ENCODE measurements around the gene U2SURP. TPM values are rescaled to one million over a fixed set of nuclear protein-coding genes. Genes with fewer than 3 reads are reported as not detected.

The U2SURP gene
- total RNA-seq, 2 donors from 2014 or later: 59.4 to 70.2 TPM

DNA sequence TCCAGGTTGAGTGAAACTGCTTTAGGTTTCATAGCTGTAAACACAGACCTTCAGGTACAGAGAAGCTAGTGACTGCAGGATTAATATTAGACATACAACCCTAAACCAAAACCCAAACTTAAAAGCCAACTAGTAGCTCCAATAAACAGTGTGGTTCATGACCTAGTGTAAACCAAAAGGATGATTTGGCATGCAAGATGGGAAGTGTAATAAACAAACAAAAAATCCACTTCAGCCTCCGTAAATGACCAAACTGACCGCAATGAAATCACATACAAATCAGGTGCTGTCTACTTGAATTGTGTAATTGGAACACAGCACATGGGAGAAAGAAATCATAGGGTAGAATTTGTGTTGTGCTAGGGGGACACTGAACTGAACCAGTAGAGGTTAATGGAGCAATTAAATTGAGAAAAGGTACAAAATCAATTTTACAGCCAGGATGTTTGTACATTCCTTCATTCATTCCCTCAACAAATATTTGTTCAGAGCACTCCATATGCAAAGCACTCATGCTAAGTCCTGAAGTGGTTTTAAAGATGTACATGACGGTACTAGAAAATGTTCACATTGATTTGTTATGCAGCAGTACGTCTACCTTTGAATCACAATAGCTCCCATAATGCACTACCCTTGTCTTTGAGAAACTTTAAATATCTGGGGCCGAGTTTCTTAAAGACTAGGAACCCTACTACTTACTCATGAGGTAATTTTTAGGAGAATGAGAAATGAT, 96.8 kb downstream of the U2SURP start:
- no peak overlapping the region for H3K9ac ChIP-seq (ENCODE audit: low read depth in 2 of 2, low read length in 2 of 2)
- no peaks in the 10 kb centered on the region for H3K36me3 ChIP-seq
- TF ChIP-seq, protein P1, sequence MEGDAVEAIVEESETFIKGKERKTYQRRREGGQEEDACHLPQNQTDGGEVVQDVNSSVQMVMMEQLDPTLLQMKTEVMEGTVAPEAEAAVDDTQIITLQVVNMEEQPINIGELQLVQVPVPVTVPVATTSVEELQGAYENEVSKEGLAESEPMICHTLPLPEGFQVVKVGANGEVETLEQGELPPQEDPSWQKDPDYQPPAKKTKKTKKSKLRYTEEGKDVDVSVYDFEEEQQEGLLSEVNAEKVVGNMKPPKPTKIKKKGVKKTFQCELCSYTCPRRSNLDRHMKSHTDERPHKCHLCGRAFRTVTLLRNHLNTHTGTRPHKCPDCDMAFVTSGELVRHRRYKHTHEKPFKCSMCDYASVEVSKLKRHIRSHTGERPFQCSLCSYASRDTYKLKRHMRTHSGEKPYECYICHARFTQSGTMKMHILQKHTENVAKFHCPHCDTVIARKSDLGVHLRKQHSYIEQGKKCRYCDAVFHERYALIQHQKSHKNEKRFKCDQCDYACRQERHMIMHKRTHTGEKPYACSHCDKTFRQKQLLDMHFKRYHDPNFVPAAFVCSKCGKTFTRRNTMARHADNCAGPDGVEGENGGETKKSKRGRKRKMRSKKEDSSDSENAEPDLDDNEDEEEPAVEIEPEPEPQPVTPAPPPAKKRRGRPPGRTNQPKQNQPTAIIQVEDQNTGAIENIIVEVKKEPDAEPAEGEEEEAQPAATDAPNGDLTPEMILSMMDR (IDR thresholded peaks at IDR 0.05): no peak
- intact Hi-C loops (cut with DNase I): no loop called here
- H3K4me3 ChIP-seq: no peak overlapping the region
- no peaks in the 10 kb centered on the region for H3K9me3 ChIP-seq
- no peaks in the 10 kb centered on the region for H3K27me3 ChIP-seq
- no peak for DNase-seq
- H3K27ac ChIP-seq: no peak overlapping the region
- H3K4me1 ChIP-seq: no peaks in the 10 kb centered on the region

- Histone ChIP-seq H3K27ac (no peak overlapping the region), H3K4me3 (no peak overlapping the region), H3K9ac (ENCODE audit: low read depth in 2 of 2, low read length in 2 of 2) (no peak overlapping the region), H3K27me3 (no peaks in the 10 kb centered on the region), H3K36me3 (no peaks in the 10 kb centered on the region), H3K4me1 (no peaks in the 10 kb centered on the region), H3K9me3 (no peaks in the 10 kb centered on the region)
- intact Hi-C loops (cut with DNase I): no loop called here
- no peak for DNase-seq
- TF ChIP-seq, protein P1 (IDR thresholded peaks at IDR 0.05): no peak
These were observed 97.8 kb downstream of the U2SURP start for GRCh38 chr3:143099210-143099609.

DNA sequence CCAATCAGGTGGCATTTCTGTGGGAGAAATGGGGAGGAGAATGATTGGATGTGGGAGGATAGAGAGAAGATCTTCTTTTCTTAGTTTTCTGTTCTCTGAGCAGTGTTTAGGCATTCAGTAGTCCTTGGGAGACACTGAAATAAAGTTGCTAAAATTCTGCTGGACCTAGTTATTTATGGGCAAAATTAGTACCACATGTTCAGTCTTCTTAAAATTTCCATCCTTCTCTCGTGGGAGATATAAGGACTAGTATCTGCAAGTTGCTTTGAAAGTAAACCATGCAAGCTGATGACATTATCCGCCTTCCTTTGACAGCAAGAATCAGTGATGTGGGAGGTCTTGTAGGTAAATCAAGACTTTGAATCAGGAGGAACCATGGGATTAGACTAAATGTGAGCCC, 98.3 kb downstream of the U2SURP start:
- H3K9me3 ChIP-seq: no peaks in the 10 kb centered on the region
- no peaks in the 10 kb centered on the region for H3K27me3 ChIP-seq
- TF ChIP-seq, protein P1 (IDR thresholded peaks at IDR 0.05): no peak
- no peak overlapping the region for H3K4me3 ChIP-seq
- intact Hi-C loops (cut with DNase I): no loop called here
- no peaks in the 10 kb centered on the region for H3K4me1 ChIP-seq
- no peak overlapping the region for H3K9ac ChIP-seq (ENCODE audit: low read depth in 2 of 2, low read length in 2 of 2)
- DNase-seq: no peak
- no peaks in the 10 kb centered on the region for H3K36me3 ChIP-seq
- no peak overlapping the region for H3K27ac ChIP-seq

DNA sequence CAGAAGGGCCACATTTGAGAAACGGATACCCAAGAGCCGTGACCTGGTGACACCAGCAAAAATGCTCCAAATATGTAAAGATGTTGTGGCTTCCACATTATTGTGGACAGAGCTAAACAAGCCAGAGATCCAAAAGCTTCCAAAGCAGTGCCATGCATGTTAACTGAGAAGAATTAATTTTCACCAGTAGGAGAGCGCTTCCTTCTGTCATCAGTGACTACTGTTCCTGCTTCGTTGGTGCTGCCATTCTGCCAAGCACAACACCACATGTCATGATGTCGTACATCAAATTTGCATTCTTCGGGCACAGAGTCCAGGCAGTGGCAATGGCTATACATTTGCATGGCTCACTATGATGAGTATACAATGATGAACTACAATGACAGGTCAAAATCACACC, 99.1 kb downstream of the U2SURP start:
- Histone ChIP-seq H3K27ac (no peak overlapping the region), H3K9ac (ENCODE audit: low read depth in 2 of 2, low read length in 2 of 2) (no peak overlapping the region), H3K4me1 (no peaks in the 10 kb centered on the region), H3K36me3 (no peaks in the 10 kb centered on the region), H3K4me3 (no peak overlapping the region), H3K27me3 (no peaks in the 10 kb centered on the region), H3K9me3 (no peaks in the 10 kb centered on the region)
- intact Hi-C loops (cut with DNase I): no loop called here
- TF ChIP-seq, protein P1 (IDR thresholded peaks at IDR 0.05): no peak
- DNase-seq: no peak

GRCh38 chr3:143101792-143102381, 100.5 kb downstream of the U2SURP start:
- no peaks in the 10 kb centered on the region for H3K36me3 ChIP-seq
- TF ChIP-seq, protein P1 (IDR thresholded peaks at IDR 0.05): no peak
- H3K9ac ChIP-seq (ENCODE audit: low read depth in 2 of 2, low read length in 2 of 2): no peak overlapping the region
- DNase-seq: no peak
- no peak overlapping the region for H3K27ac ChIP-seq
- intact Hi-C loops (cut with DNase I): no loop called here
- H3K4me3 ChIP-seq: no peak overlapping the region
- H3K27me3 ChIP-seq: no peaks in the 10 kb centered on the region
- no peaks in the 10 kb centered on the region for H3K9me3 ChIP-seq
- H3K4me1 ChIP-seq: no peaks in the 10 kb centered on the region
